Measurements from ENCODE around the gene CAAP1.
"Not testable (repeated sequence)": the region's sequence is repeated elsewhere in the genome, so short reads cannot be mapped to it uniquely, and the experiment has no call there.

DNA sequence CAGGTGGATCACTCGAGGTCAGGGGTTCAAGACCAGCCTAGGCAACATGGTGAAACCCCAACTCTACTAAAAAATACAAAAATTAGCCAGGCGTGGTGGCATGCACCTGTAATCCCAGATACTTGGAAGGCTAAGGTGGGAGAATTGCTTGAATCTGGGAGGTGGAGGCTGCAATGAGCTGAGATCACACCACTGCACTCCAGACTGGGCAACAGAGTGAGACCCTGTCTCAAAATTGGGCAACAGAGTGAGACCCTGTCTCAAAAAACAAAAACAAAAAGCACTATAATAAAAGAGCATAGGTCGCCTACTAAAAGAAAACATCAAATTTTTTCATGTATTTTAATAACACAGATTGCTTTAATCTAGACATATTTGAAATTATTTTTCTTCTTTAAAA, 17.4 kb downstream of the CAAP1 start:
- not testable (repeated sequence) for TF ChIP-seq CTCF (optimal IDR thresholded peaks at IDR 0.05 in 1 of 3, IDR thresholded peaks at IDR 0.05 in 1 of 3, conservative IDR thresholded peaks at IDR 0.05 in 1 of 3; ENCODE audit: extremely low read depth in 1 of 3, insufficient read depth in 2 of 3, low read length in 3 of 3); EZH2 (IDR thresholded peaks at IDR 0.05; ENCODE audit: low read length)
